Right lobe of liver (tissue), 6 donors: ENCODE measurements around the gene PSKH1. TPM values are rescaled to one million over a fixed set of nuclear protein-coding genes. Genes with fewer than 3 reads are reported as not detected.
"Not testable (repeated sequence)": the region's sequence is repeated elsewhere in the genome, so short reads cannot be mapped to it uniquely, and the experiment has no call there.

Source experiments
- ATAC-seq, 4 donors: fragments of 200-7000 bp; cut with Tn5 transposase; one replicate each; pipeline ENCODE4 v1.9.1; 2020; ENCODE audit warnings: mild to moderate bottlenecking in 4 of 4, moderate library complexity in 4 of 4
- DNase-seq, 3 donors: peaks; one replicate each; pipeline ENCODE4 v3.0.0-alpha.2; 2020
- H3K27ac ChIP-seq, 3 donors: fragments of 200-600 bp; one replicate each; pipeline ENCODE4 v1.8.0; 2022
- H3K27me3 ChIP-seq, 2 donors: fragments of 200-600 bp; one replicate each; pipeline ENCODE4 v1.8.0; 2022
- H3K36me3 ChIP-seq, 4 donors: fragments of 200-600 bp; sonication (generic) in 1 of 4; one replicate each; pipeline versions ENCODE4 v1.5.1 to v1.8.0; 2017 to 2022; ENCODE audit warnings: control low read depth in 1 of 4
- H3K4me1 ChIP-seq, 4 donors: fragments of 200-600 bp; sonication (generic) in 1 of 4; one replicate each; pipeline versions ENCODE4 v1.5.1 to v1.8.0; 2017 to 2022; ENCODE audit warnings: control low read depth in 1 of 4
- H3K4me3 ChIP-seq, 3 donors: fragments of 200-600 bp; one replicate each; pipeline ENCODE4 v1.8.0; 2022
- H3K9me3 ChIP-seq, 4 donors: fragments of 200-600 bp; sonication (generic) in 1 of 4; one replicate each; pipeline versions ENCODE4 v1.5.1 to v1.8.0; 2017 to 2022; ENCODE audit warnings: control low read depth in 1 of 4
- CTCF ChIP-seq, 4 donors: fragments of 200-600 bp in 3 of 4; fragments of 450-650 bp in 1 of 4; IDR thresholded peaks; one replicate each; pipeline versions ENCODE4 v1.5.1 to v1.8.0; 2016 to 2022; ENCODE audit warnings: antibody characterized with exemption in 4 of 4, mild to moderate bottlenecking in 2 of 4
- POLR2A ChIP-seq: fragments of 450-650 bp; IDR thresholded peaks from one replicate; pipeline ENCODE4 v1.6.1; 2017; ENCODE audit warnings: antibody characterized with exemption, mild to moderate bottlenecking
- WGBS: methylation state at CpG from one replicate; pipeline ENCODE4 v1.1.6; 2018; ENCODE audit warnings: low coverage, low lambda C conversion rate; ENCODE audit not compliant: insufficient coverage; ENCODE audit errors: missing lambda C conversion rate; 5-methylcytosine and 5-hydroxymethylcytosine counted together
- intact Hi-C, 2 donors: fragments of 100-400 bp; cut with DNase I; formaldehyde crosslinking; loops; one replicate each; pipeline versions ENCODE4 v1.11.2 to v1.14.1; 2022
- total RNA-seq, 6 experiments: library from RNA; depleted of rRNA in 2 of 6; stranded (reverse); fragments of >200 nt in 2 of 6; fragmentation: NEBNext Ultra II Directional in 3 of 6; extraction: Animal tissue kit (Norgen Biotek cat#: 25700) in 3 of 6; gene quantifications; one replicate each; pipeline versions ENCODE4 v1.1.0 to v1.2.4, GENCODE V29; 2016 to 2023
- donor health status: DM: no; HTN: yes; CAD: no.
- donor health status: DM: no; HTN: no; CAD: no.
- donor health status: DM: no; HTN: no; CAD: no.
- donor health status: DM: no; HTN: yes; CAD: no.
- donor health status: DM: no; HTN: yes; CAD: no.

The PSKH1 gene
- total RNA-seq, 6 experiments from 2014 or later = 6.7 to 22.6 (median 13.2) TPM

GRCh38 chr16:67936124-67936879 is 43.2 kb downstream of the PSKH1 start, which contains the start of gene PSMB10:
PSMB10 (minus strand) TSS chr16:67936850; CDS start chr16:67936749, 101 bp downstream.
- intact Hi-C loops = no loop called here
- Histone ChIP-seq H3K27me3 (no peaks in the 10 kb centered on the region), H3K27ac (peak within 1 kb of the TSS; percentile 87 to 96 (median 93)), H3K4me1 (peaks cover 0 to 35% (median 3%) of the 10 kb centered on the region in 4 donors), H3K9me3 (no peaks in the 10 kb centered on the region), H3K4me3 (peak within 1 kb of the TSS; percentile 83 to 97 (median 92)), H3K36me3 (peaks cover 0 to 4% (median 0%) of the 10 kb centered on the region in 4 donors)
- peak; percentile 35 to 49 (median 46) for ATAC-seq
- TF ChIP-seq CTCF (IDR thresholded peaks at IDR 0.05) (no peak), POLR2A (no peak)
- WGBS = under 1% methylated on average over 33 of the region's 54 CpGs
- DNase-seq = peak; percentile 66 to 74 (median 72)

- Histone ChIP-seq H3K4me3 (peak overlapping the region; percentile 83 to 97 (median 92)), H3K36me3 (peaks cover 0 to 4% (median 0%) of the 10 kb centered on the region in 4 donors), H3K27me3 (no peaks in the 10 kb centered on the region), H3K9me3 (no peaks in the 10 kb centered on the region), H3K4me1 (peaks cover 0 to 42% (median 6%) of the 10 kb centered on the region in 4 donors), H3K27ac (peak overlapping the region; percentile 87 to 96 (median 93))
- TF ChIP-seq POLR2A = no peak
- TF ChIP-seq CTCF (IDR thresholded peaks at IDR 0.05) = no peak
- DNase-seq (no peak), ATAC-seq (no peak)
- 41% methylated on average over 6 of the region's 6 CpGs for WGBS
- intact Hi-C loops = no loop called here
Observed at GRCh38 chr16:67936880-67937605, 44.0 kb downstream of the PSKH1 start.

- ATAC-seq, H3K27ac ChIP-seq, intact Hi-C loops, H3K9me3 ChIP-seq, H3K4me3 ChIP-seq, H3K36me3 ChIP-seq, H3K27me3 ChIP-seq, DNase-seq: not testable (repeated sequence)
- WGBS = 92% methylated on average over 4 of the region's 5 CpGs
- H3K4me1 ChIP-seq = peaks cover 0 to 48% (median 9%) of the 10 kb centered on the region in 4 donors
Observed at GRCh38 chr16:67937713-67938112, 44.7 kb downstream of the PSKH1 start.

GRCh38 chr16:67939507-67940445 is 46.7 kb downstream of the PSKH1 start:
- WGBS = 45% methylated on average over 8 of the region's 33 CpGs
- peaks cover 0 to 57% (median 16%) of the 10 kb centered on the region in 4 donors for H3K4me1 ChIP-seq
- no peak overlapping the region for H3K4me3 ChIP-seq
- TF ChIP-seq CTCF (IDR thresholded peaks at IDR 0.05) (no peak), POLR2A (no peak)
- H3K27ac ChIP-seq = no peak overlapping the region
- H3K9me3 ChIP-seq = no peaks in the 10 kb centered on the region
- H3K36me3 ChIP-seq = peaks cover 0 to 3% (median 0%) of the 10 kb centered on the region in 4 donors
- ATAC-seq (no peak), DNase-seq (peak; percentile 75 to 83 (median 83))
- intact Hi-C loops = no loop called here
- H3K27me3 ChIP-seq = no peaks in the 10 kb centered on the region
